ENCODE measurements around the gene GNAQ. TPM values are rescaled to one million over a fixed set of nuclear protein-coding genes. Genes with fewer than 3 reads are reported as not detected.

GNAQ gene
- total and polyA plus RNA-seq, 2 experiments from 2014 or later = 21.1 to 43.1 TPM

DNA sequence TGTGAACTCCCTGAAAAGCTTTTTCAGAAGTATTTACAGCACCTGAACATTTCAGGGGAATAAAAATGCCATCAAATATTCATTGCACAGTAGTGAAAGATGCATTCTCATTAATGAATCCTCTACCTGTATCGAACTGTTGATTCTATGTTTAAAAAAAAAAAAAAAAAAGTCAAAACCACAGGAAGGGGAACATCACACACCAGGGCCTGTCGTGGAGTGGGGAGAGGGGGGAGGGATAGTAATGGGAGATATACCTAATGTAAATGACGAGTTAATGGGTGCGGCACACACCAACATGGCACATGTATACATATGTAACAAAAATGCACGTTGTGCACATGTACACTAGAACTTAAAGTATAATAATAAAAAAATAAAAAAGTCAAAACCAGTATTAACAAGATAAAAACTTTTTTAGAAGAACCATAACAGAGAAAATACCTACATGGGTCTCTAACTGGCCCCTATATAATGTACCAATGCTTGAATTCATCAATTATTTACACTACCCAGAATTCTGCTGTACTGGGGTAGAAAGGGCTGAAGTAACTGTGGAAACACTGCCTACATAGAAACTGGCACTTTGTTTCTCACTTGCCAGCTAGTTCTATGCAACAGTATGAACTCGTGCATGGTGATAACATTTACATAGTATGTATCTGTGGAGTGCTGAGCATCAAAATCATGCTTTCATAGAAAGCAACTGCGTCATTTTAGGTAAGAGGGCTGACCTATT lies 48.9 kb downstream of the GNAQ start:
- no peak overlapping the region for H2AFZ ChIP-seq
- H3K4me2 ChIP-seq = no peak overlapping the region
- no peaks in the 10 kb centered on the region for H3K36me3 ChIP-seq (ENCODE audit: insufficient read depth)
- DNase-seq (ENCODE audit: low spot score) (no peak), ATAC-seq (no peak)
- H3K4me3 ChIP-seq = no peak overlapping the region
- no peaks in the 10 kb centered on the region for H3K27me3 ChIP-seq (ENCODE audit: insufficient read depth)
- H3K27ac ChIP-seq (ENCODE audit: low read depth) = no peak overlapping the region
- H3K27ac Mint-ChIP-seq = no peak overlapping the region
- H3F3A ChIP-seq (replicated peaks; ENCODE audit: low read depth) = 0 out of 2 replicates have a peak, but pooled peaks cover 3% of the 10 kb centered on the region
- no peaks in the 10 kb centered on the region for H3K9me2 ChIP-seq (ENCODE audit: insufficient read depth)
- no peaks in the 10 kb centered on the region for H3K9me3 Mint-ChIP-seq
- H3K4me1 Mint-ChIP-seq = peaks cover 42% of the 10 kb centered on the region
- H3K79me2 ChIP-seq (replicated peaks; ENCODE audit: insufficient read depth) = peaks cover 77% of the 10 kb centered on the region
- peaks cover 16% of the 10 kb centered on the region for H3K4me1 ChIP-seq (ENCODE audit: insufficient read depth)
- no peak for TF ChIP-seq STAT1 (IDR thresholded peaks at IDR 0.05; ENCODE audit: unreplicated experiment)
- TF ChIP-seq ZNF114 (CRISPR knock-in tag; IDR thresholded peaks at IDR 0.05) = no peak
- TF ChIP-seq CREB1 (CRISPR knock-in tag; IDR thresholded peaks at IDR 0.05; ENCODE audit: low read depth) = no peak
- TF ChIP-seq EZH2 (IDR thresholded peaks at IDR 0.05; ENCODE audit: low read depth, unreplicated experiment) = no peak
- TF ChIP-seq ETS1 (IDR thresholded peaks at IDR 0.05) = no peak
- no peak for TF ChIP-seq JUNB (IDR thresholded peaks at IDR 0.05; ENCODE audit: unreplicated experiment)
- TF ChIP-seq, protein P1, sequence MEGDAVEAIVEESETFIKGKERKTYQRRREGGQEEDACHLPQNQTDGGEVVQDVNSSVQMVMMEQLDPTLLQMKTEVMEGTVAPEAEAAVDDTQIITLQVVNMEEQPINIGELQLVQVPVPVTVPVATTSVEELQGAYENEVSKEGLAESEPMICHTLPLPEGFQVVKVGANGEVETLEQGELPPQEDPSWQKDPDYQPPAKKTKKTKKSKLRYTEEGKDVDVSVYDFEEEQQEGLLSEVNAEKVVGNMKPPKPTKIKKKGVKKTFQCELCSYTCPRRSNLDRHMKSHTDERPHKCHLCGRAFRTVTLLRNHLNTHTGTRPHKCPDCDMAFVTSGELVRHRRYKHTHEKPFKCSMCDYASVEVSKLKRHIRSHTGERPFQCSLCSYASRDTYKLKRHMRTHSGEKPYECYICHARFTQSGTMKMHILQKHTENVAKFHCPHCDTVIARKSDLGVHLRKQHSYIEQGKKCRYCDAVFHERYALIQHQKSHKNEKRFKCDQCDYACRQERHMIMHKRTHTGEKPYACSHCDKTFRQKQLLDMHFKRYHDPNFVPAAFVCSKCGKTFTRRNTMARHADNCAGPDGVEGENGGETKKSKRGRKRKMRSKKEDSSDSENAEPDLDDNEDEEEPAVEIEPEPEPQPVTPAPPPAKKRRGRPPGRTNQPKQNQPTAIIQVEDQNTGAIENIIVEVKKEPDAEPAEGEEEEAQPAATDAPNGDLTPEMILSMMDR (conservative IDR thresholded peaks at IDR 0.05; ENCODE audit: low read depth in 2 of 2) = no peak
- no peak for TF ChIP-seq POLR2AphosphoS5 (IDR thresholded peaks at IDR 0.05; ENCODE audit: low read depth)
- no peak for TF ChIP-seq EZH2phosphoT487 (IDR thresholded peaks at IDR 0.05; ENCODE audit: unreplicated experiment)
- no peak for TF ChIP-seq ZNF331 (CRISPR knock-in tag; IDR thresholded peaks at IDR 0.05; ENCODE audit: low read depth)
- TF ChIP-seq ZNF462 (CRISPR knock-in tag; IDR thresholded peaks at IDR 0.05) = no peak
- no peak for TF ChIP-seq REST (IDR thresholded peaks at IDR 0.05; ENCODE audit: unreplicated experiment)
- TF ChIP-seq NANOG (IDR thresholded peaks at IDR 0.05; ENCODE audit: borderline replicate concordance) = no peak
- no peak overlapping the region for H3K4me3 Mint-ChIP-seq
- peaks cover 13% of the 10 kb centered on the region for H4K20me1 ChIP-seq (replicated peaks; ENCODE audit: insufficient read depth)
- H3K36me3 Mint-ChIP-seq (ENCODE audit: low read depth) = peaks cover 3% of the 10 kb centered on the region; the same call in 1 of the 3 replicates
- H3K27me3 Mint-ChIP-seq (ENCODE audit: insufficient read depth, low read depth, poor library complexity) = peaks cover 6% of the 10 kb centered on the region
